Psoas muscle (tissue), 8 donors: Measurements from ENCODE around the gene DCTN1. TPM values are rescaled to one million over a fixed set of nuclear protein-coding genes. Genes with fewer than 3 reads are reported as not detected.
A peak's percentile ranks its signal among the peaks of the same experiment; 100 is the strongest.

ENCODE experiments used
- ATAC-seq, 4 donors: fragments of 200-7000 bp; cut with Tn5 transposase; one replicate each; pipeline ENCODE4 v1.9.1; 2020; ENCODE audit warnings: moderate library complexity in 3 of 4, mild to moderate bottlenecking in 2 of 4
- DNase-seq, 2 donors: peaks; one replicate each; pipeline ENCODE4 v3.0.0-alpha.2; 2020
- H3K27ac ChIP-seq: fragments of 200-600 bp; one replicate; pipeline ENCODE4 v1.8.0; 2022
- H3K27me3 ChIP-seq, 3 donors: fragments of 200-600 bp in 1 of 3; one replicate each; pipeline versions ENCODE4 v1.6.1 to v1.8.0; 2013 to 2022; ENCODE audit warnings: low read length in 2 of 3, mild to moderate bottlenecking in 2 of 3, moderate library complexity in 1 of 3; ENCODE audit not compliant: insufficient read depth in 3 of 3
- H3K36me3 ChIP-seq, 2 donors: fragments of 200-600 bp in 1 of 2; one replicate each; pipeline versions ENCODE4 v1.6.1 to v1.8.0; 2013 to 2022; ENCODE audit warnings: low read depth in 1 of 2, mild to moderate bottlenecking in 1 of 2, moderate library complexity in 1 of 2; ENCODE audit not compliant: insufficient read depth in 1 of 2
- H3K4me1 ChIP-seq: fragments of 200-600 bp; one replicate; pipeline ENCODE4 v1.8.0; 2022
- H3K4me3 ChIP-seq: fragments of 200-600 bp; one replicate; pipeline ENCODE4 v1.8.0; 2022; ENCODE audit warnings: mild to moderate bottlenecking
- H3K9me3 ChIP-seq: fragments of 200-600 bp; one replicate; pipeline ENCODE4 v1.8.0; 2022
- CTCF ChIP-seq: fragments of 200-600 bp; IDR thresholded peaks from one replicate; pipeline ENCODE4 v1.8.0; 2022; ENCODE audit warnings: antibody characterized with exemption
- WGBS, 3 donors: extraction: QIAGEN DNeasy Blood & Tissue Kit; methylation state at CpG; one replicate each; pipeline versions ENCODE4 v1.1.6 to v1.1.7; 2013; 5-methylcytosine and 5-hydroxymethylcytosine counted together
- intact Hi-C, 2 donors: fragments of 100-400 bp; cut with DNase I; formaldehyde crosslinking; loops; one replicate each; pipeline versions ENCODE4 v1.11.0 to v1.14.2; 2022
- polyA plus RNA-seq, 3 donors: library from polyadenylated mRNA; stranded (reverse); fragments of 200-250 nt; gene quantifications; one replicate each; pipeline ENCODE4 v1.2.3, GENCODE V29; 2013
- total RNA-seq, 4 donors: library from RNA; stranded (reverse); fragmentation: NEBNext Ultra II Directional in 2 of 4; extraction: Animal tissue kit (Norgen Biotek cat#: 25700) in 2 of 4; gene quantifications; one replicate each; pipeline versions ENCODE4 v1.2.1 to v1.2.4, GENCODE V29; 2021 to 2023
- donor health status: healthy with polysubstance abuse.
- donor health status: DM: no; HTN: no; CAD: no; lungs with moderate emphysema.
- donor health status: Bipolar disorder and iron deficiency.
- donor health status: healthy.
- donor health status: DM: yes; HTN: yes; CAD: no.
- donor health status: DM: no; HTN: no; CAD: no.
- donor health status: DM: no; HTN: no; CAD: no.
- donor health status: DM: yes; HTN: yes; CAD: no.

Gene DCTN1
- total and polyA plus RNA-seq, 7 donors, result 45.6 to 131 (median 99.0) TPM

GRCh38 chr2:74392449-74392743 lies 12.3 kb upstream of the DCTN1 start:
- TF ChIP-seq CTCF, result no peak
- WGBS, 3 donors, result 70 to 74% (median 71%) methylated on average over 13 of the region's 13 CpGs
- ATAC-seq (no peak), DNase-seq (no peak)
- Histone ChIP-seq H3K4me1 (peaks cover 37% of the 10 kb centered on the region), H3K9me3 (no peaks in the 10 kb centered on the region), H3K27ac (no peak overlapping the region), H3K27me3 (peaks cover 0 to 2% (median 0%) of the 10 kb centered on the region in 3 donors), H3K4me3 (peak overlapping the region; percentile 91), H3K36me3 (no peaks in the 10 kb centered on the region)
- intact Hi-C loops, result no loop called here

- DNase-seq (peak; percentile 93 to 97), ATAC-seq (peak; percentile 89 to 93 (median 92))
- Histone ChIP-seq H3K36me3 (no peaks in the 10 kb centered on the region), H3K27me3 (peaks cover 0 to 2% (median 0%) of the 10 kb centered on the region in 3 donors), H3K4me3 (peak overlapping the region; percentile 91), H3K4me1 (peaks cover 42% of the 10 kb centered on the region), H3K27ac (peak overlapping the region; percentile 95), H3K9me3 (no peaks in the 10 kb centered on the region)
- intact Hi-C loops, result no loop called here
- peak; percentile 98 for TF ChIP-seq CTCF
- 1 to 2% (median 1%) methylated on average over 50 to 62 of the region's 62 CpGs for WGBS, 3 donors
Measured at GRCh38 chr2:74391580-74392448, 11.7 kb upstream of the DCTN1 start.

GRCh38 chr2:74391209-74391579 lies 11.1 kb upstream of the DCTN1 start:
- no peak for DNase-seq
- Histone ChIP-seq H3K9me3 (no peaks in the 10 kb centered on the region), H3K27me3 (peaks cover 0 to 2% (median 0%) of the 10 kb centered on the region in 3 donors), H3K27ac (peak overlapping the region; percentile 95), H3K4me3 (peak overlapping the region; percentile 91), H3K36me3 (no peaks in the 10 kb centered on the region), H3K4me1 (peaks cover 43% of the 10 kb centered on the region)
- intact Hi-C loops, result no loop called here
- WGBS, 3 donors, result 0% methylated on average over 11 of the region's 11 CpGs
- peak in 3 of 4 donors; percentile 6 to 55 (median 33) for ATAC-seq
- TF ChIP-seq CTCF, result no peak

GRCh38 chr2:74390606-74391005 lies 10.5 kb upstream of the DCTN1 start:
- DNase-seq (no peak), ATAC-seq (no peak)
- H3K4me1 ChIP-seq, result peaks cover 43% of the 10 kb centered on the region
- peaks cover 0 to under 1% of the 10 kb centered on the region in 2 donors for H3K36me3 ChIP-seq
- no peak for TF ChIP-seq CTCF
- intact Hi-C loops, result no loop called here
- H3K9me3 ChIP-seq, result no peaks in the 10 kb centered on the region
- 29 to 35% (median 30%) methylated on average over 5 of the region's 5 CpGs for WGBS, 3 donors
- H3K4me3 ChIP-seq, result peak overlapping the region; percentile 91
- H3K27me3 ChIP-seq, result peaks cover 0 to 2% (median 0%) of the 10 kb centered on the region in 3 donors
- H3K27ac ChIP-seq, result no peak overlapping the region

GRCh38 chr2:74387346-74387745 lies 7.2 kb upstream of the DCTN1 start:
- no peak overlapping the region for H3K4me3 ChIP-seq
- DNase-seq, result no peak
- no peaks in the 10 kb centered on the region for H3K27me3 ChIP-seq
- TF ChIP-seq CTCF, result no peak
- H3K27ac ChIP-seq, result no peak overlapping the region
- no peak for ATAC-seq
- peaks cover 55% of the 10 kb centered on the region for H3K4me1 ChIP-seq
- peaks cover 2 to 9% of the 10 kb centered on the region in 2 donors for H3K36me3 ChIP-seq
- H3K9me3 ChIP-seq, result no peaks in the 10 kb centered on the region
- intact Hi-C loops, result no loop called here
- 72 to 86% (median 77%) methylated on average over 1 of the region's 1 CpG for WGBS, 3 donors
